GM23338 (cell line): ENCODE results near the gene C1QBP. TPM values are rescaled to one million over a fixed set of nuclear protein-coding genes. Genes with fewer than 3 reads are reported as not detected.
A peak's percentile ranks its signal among the peaks of the same experiment; 100 is the strongest.

Experiments used
- ATAC-seq: fragments of 200-7000 bp; cut with Tn5 transposase; 3 replicates; pipeline ENCODE4 v1.9.1; 2020
- DNase-seq: peaks from one replicate; pipeline ENCODE4 v3.0.0-alpha.2; 2015; ENCODE audit warnings: low spot score
- H2AFZ ChIP-seq: fragments of 200-600 bp; sonication (generic); 2 replicates; pipeline ENCODE4 v1.8.0; 2016; ENCODE audit warnings: antibody characterized with exemption, mild to moderate bottlenecking, moderate library complexity
- H3F3A ChIP-seq: fragments of 200-600 bp; sonication (generic); replicated peaks from 2 replicates; pipeline ENCODE4 v1.8.0; 2017; ENCODE audit warnings: antibody characterized with exemption, mixed run types, low read depth
- H3K27ac ChIP-seq: fragments of 200-600 bp; sonication (generic); 2 replicates; pipeline ENCODE4 v1.6.1; 2016; ENCODE audit warnings: low read depth
- H3K27me3 ChIP-seq: fragments of 200-600 bp; sonication (generic); 2 replicates; pipeline ENCODE4 v1.8.0; 2016; ENCODE audit warnings: mild to moderate bottlenecking, mixed run types, moderate library complexity; ENCODE audit not compliant: insufficient read depth
- H3K36me3 ChIP-seq: fragments of 200-600 bp; sonication (generic); 2 replicates; pipeline ENCODE4 v1.8.0; 2016; ENCODE audit warnings: mild to moderate bottlenecking; ENCODE audit not compliant: insufficient read depth
- H3K4me1 ChIP-seq: fragments of 200-600 bp; sonication (generic); 2 replicates; pipeline ENCODE4 v1.8.0; 2016; ENCODE audit warnings: mild to moderate bottlenecking, moderate library complexity; ENCODE audit not compliant: insufficient read depth
- H3K4me2 ChIP-seq: fragments of 200-600 bp; sonication (generic); 2 replicates; pipeline ENCODE4 v1.7.1; 2017; ENCODE audit warnings: mixed run types
- H3K4me3 ChIP-seq: fragments of 200-600 bp; sonication (generic); 2 replicates; pipeline ENCODE4 v1.6.1; 2016; ENCODE audit warnings: mixed run types
- H3K79me2 ChIP-seq: fragments of 200-600 bp; sonication (generic); replicated peaks from 2 replicates; pipeline ENCODE4 v1.8.0; 2017; ENCODE audit warnings: mild to moderate bottlenecking; ENCODE audit not compliant: insufficient read depth
- H3K9me2 ChIP-seq: fragments of 200-600 bp; sonication (generic); 2 replicates; pipeline ENCODE4 v1.8.0; 2017; ENCODE audit not compliant: insufficient read depth
- H4K20me1 ChIP-seq: fragments of 200-600 bp; sonication (generic); replicated peaks from 2 replicates; pipeline ENCODE4 v1.8.0; 2017; ENCODE audit warnings: mild to moderate bottlenecking; ENCODE audit not compliant: insufficient read depth
- H3K27ac Mint-ChIP-seq: 2 replicates; pipeline ENCODE4 v1.8.0; 2020; ENCODE audit warnings: inconsistent platforms, mild to moderate bottlenecking, moderate library complexity, mixed read lengths
- H3K27me3 Mint-ChIP-seq: 3 replicates; pipeline ENCODE4 v1.8.0; 2022; ENCODE audit warnings: low read depth, mild to moderate bottlenecking, moderate library complexity, mixed read lengths, inconsistent platforms; ENCODE audit not compliant: insufficient read depth, poor library complexity
- H3K36me3 Mint-ChIP-seq: 3 replicates; pipeline ENCODE4 v1.8.0; 2021; ENCODE audit warnings: low read depth, mild to moderate bottlenecking, inconsistent platforms, moderate library complexity, mixed read lengths
- H3K4me1 Mint-ChIP-seq: 3 replicates; pipeline ENCODE4 v1.8.0; 2020; ENCODE audit warnings: mild to moderate bottlenecking, inconsistent platforms, mixed read lengths
- H3K4me3 Mint-ChIP-seq: 3 replicates; pipeline ENCODE4 v1.8.0; 2021; ENCODE audit warnings: moderate library complexity, mild to moderate bottlenecking, inconsistent platforms, mixed read lengths
- H3K9me3 Mint-ChIP-seq: 3 replicates; pipeline ENCODE4 v1.8.0; 2020; ENCODE audit warnings: moderate library complexity, mild to moderate bottlenecking, inconsistent platforms, mixed read lengths
- CREB1 ChIP-seq: fragments of 250-450 bp; sonication (Bioruptor Pico); IDR thresholded peaks from 2 replicates; pipeline ENCODE4 v1.5.0; 2020; ENCODE audit warnings: low read depth, mild to moderate bottlenecking, moderate library complexity
- CTCF ChIP-seq, 2 experiments: fragments of 200-600 bp in 1 of 2; sonication (generic) in 1 of 2; conservative IDR thresholded peaks; 2 replicates each; pipeline versions ENCODE4 v1.5.1 to v1.6.1; 2016 to 2017; ENCODE audit warnings: antibody characterized with exemption in 2 of 2, low read depth in 2 of 2, mild to moderate bottlenecking in 2 of 2, moderate library complexity in 1 of 2
- EZH2 ChIP-seq: fragments of 200-600 bp; sonication (generic); IDR thresholded peaks from one replicate; pipeline ENCODE4 v1.8.0; 2017; ENCODE audit warnings: antibody characterized with exemption, mild to moderate bottlenecking, low read depth; ENCODE audit not compliant: unreplicated experiment
- EZH2phosphoT487 ChIP-seq: fragments of 200-600 bp; sonication (generic); IDR thresholded peaks from one replicate; pipeline ENCODE4 v1.8.1; 2018; ENCODE audit warnings: antibody characterized with exemption; ENCODE audit not compliant: unreplicated experiment
- JUNB ChIP-seq: IDR thresholded peaks from one replicate; pipeline ENCODE4 v1.6.1; 2016; ENCODE audit warnings: antibody characterized with exemption; ENCODE audit not compliant: unreplicated experiment
- NANOG ChIP-seq: IDR thresholded peaks from 2 replicates; pipeline ENCODE4 v1.6.1; 2016; ENCODE audit warnings: antibody characterized with exemption, borderline replicate concordance
- POLR2AphosphoS5 ChIP-seq: IDR thresholded peaks from 2 replicates; pipeline ENCODE4 v1.6.1; 2016; ENCODE audit warnings: antibody characterized with exemption, low read depth
- REST ChIP-seq: IDR thresholded peaks from one replicate; pipeline ENCODE4 v1.6.1; 2018; ENCODE audit warnings: antibody characterized with exemption; ENCODE audit not compliant: unreplicated experiment
- STAT1 ChIP-seq: IDR thresholded peaks from one replicate; pipeline ENCODE4 v1.6.1; 2016; ENCODE audit warnings: antibody characterized with exemption; ENCODE audit not compliant: unreplicated experiment
- ZNF114 ChIP-seq: fragments of 250-450 bp; sonication (Bioruptor Pico); IDR thresholded peaks from 2 replicates; pipeline ENCODE4 v1.5.0; 2020; ENCODE audit warnings: mild to moderate bottlenecking, moderate library complexity
- ZNF331 ChIP-seq: fragments of 250-450 bp; sonication (Bioruptor Pico); IDR thresholded peaks from 2 replicates; pipeline ENCODE4 v1.5.0; 2020; ENCODE audit warnings: low read depth, mild to moderate bottlenecking, moderate library complexity
- polyA plus RNA-seq: library from polyadenylated mRNA; unstranded; fragments of >200 nt; fragmentation: Nextera tagmentation; extraction: Ambion mirVana; gene quantifications from 2 replicates; pipeline ENCODE4 v1.2.1, GENCODE V29; 2016
- total RNA-seq: library from RNA; depleted of rRNA; stranded (reverse); fragments of >200 nt; shearing (Covaris generic); gene quantifications from 2 replicates; pipeline ENCODE4 v1.2.3, GENCODE V29; 2014
- TF ChIP-seq, protein P1 (sequence below): fragments of 250-450 bp; sonication (Bioruptor Pico); IDR thresholded peaks from 2 replicates; pipeline ENCODE4 v1.5.0; 2020; ENCODE audit warnings: mild to moderate bottlenecking, moderate library complexity
- TF ChIP-seq, protein P2 (sequence below): IDR thresholded peaks from 2 replicates; pipeline ENCODE4 v1.6.1; 2016; ENCODE audit warnings: antibody characterized with exemption

The C1QBP gene
- total and polyA plus RNA-seq, 2 experiments from 2014 or later, result 478 to 704 TPM

- Histone ChIP-seq H3F3A (no peaks in the 10 kb centered on the region), H3K4me3 (no peak overlapping the region), H3K27me3 (no peaks in the 10 kb centered on the region), H4K20me1 (peaks cover 30% of the 10 kb centered on the region), H2AFZ (no peak overlapping the region), H3K27ac (no peak overlapping the region), H3K79me2 (peaks cover 79% of the 10 kb centered on the region), H3K4me1 (no peaks in the 10 kb centered on the region), H3K4me2 (no peak overlapping the region), H3K9me2 (no peaks in the 10 kb centered on the region), H3K36me3 (peaks cover 74% of the 10 kb centered on the region)
- Mint-ChIP-seq H3K27me3 (peaks cover 4% of the 10 kb centered on the region), H3K9me3 (no peaks in the 10 kb centered on the region), H3K36me3 (peaks cover 58% of the 10 kb centered on the region), H3K4me3 (no peak overlapping the region), H3K27ac (peak overlapping the region; percentile 43; the same call in 1 of the 2 replicates), H3K4me1 (no peaks in the 10 kb centered on the region)
- no peak for DNase-seq
- ATAC-seq, result no peak
- TF ChIP-seq ZNF114 (no peak), ZNF331 (CRISPR knock-in tag) (no peak), CTCF (conservative IDR thresholded peaks at IDR 0.05; ENCODE audit: low read depth in 2 of 2) (no peak), POLR2AphosphoS5 (no peak), JUNB (no peak), CREB1 (CRISPR knock-in tag) (no peak), NANOG (no peak), EZH2phosphoT487 (no peak), STAT1 (no peak), EZH2 (no peak), REST (no peak)
- TF ChIP-seq, protein P1, sequence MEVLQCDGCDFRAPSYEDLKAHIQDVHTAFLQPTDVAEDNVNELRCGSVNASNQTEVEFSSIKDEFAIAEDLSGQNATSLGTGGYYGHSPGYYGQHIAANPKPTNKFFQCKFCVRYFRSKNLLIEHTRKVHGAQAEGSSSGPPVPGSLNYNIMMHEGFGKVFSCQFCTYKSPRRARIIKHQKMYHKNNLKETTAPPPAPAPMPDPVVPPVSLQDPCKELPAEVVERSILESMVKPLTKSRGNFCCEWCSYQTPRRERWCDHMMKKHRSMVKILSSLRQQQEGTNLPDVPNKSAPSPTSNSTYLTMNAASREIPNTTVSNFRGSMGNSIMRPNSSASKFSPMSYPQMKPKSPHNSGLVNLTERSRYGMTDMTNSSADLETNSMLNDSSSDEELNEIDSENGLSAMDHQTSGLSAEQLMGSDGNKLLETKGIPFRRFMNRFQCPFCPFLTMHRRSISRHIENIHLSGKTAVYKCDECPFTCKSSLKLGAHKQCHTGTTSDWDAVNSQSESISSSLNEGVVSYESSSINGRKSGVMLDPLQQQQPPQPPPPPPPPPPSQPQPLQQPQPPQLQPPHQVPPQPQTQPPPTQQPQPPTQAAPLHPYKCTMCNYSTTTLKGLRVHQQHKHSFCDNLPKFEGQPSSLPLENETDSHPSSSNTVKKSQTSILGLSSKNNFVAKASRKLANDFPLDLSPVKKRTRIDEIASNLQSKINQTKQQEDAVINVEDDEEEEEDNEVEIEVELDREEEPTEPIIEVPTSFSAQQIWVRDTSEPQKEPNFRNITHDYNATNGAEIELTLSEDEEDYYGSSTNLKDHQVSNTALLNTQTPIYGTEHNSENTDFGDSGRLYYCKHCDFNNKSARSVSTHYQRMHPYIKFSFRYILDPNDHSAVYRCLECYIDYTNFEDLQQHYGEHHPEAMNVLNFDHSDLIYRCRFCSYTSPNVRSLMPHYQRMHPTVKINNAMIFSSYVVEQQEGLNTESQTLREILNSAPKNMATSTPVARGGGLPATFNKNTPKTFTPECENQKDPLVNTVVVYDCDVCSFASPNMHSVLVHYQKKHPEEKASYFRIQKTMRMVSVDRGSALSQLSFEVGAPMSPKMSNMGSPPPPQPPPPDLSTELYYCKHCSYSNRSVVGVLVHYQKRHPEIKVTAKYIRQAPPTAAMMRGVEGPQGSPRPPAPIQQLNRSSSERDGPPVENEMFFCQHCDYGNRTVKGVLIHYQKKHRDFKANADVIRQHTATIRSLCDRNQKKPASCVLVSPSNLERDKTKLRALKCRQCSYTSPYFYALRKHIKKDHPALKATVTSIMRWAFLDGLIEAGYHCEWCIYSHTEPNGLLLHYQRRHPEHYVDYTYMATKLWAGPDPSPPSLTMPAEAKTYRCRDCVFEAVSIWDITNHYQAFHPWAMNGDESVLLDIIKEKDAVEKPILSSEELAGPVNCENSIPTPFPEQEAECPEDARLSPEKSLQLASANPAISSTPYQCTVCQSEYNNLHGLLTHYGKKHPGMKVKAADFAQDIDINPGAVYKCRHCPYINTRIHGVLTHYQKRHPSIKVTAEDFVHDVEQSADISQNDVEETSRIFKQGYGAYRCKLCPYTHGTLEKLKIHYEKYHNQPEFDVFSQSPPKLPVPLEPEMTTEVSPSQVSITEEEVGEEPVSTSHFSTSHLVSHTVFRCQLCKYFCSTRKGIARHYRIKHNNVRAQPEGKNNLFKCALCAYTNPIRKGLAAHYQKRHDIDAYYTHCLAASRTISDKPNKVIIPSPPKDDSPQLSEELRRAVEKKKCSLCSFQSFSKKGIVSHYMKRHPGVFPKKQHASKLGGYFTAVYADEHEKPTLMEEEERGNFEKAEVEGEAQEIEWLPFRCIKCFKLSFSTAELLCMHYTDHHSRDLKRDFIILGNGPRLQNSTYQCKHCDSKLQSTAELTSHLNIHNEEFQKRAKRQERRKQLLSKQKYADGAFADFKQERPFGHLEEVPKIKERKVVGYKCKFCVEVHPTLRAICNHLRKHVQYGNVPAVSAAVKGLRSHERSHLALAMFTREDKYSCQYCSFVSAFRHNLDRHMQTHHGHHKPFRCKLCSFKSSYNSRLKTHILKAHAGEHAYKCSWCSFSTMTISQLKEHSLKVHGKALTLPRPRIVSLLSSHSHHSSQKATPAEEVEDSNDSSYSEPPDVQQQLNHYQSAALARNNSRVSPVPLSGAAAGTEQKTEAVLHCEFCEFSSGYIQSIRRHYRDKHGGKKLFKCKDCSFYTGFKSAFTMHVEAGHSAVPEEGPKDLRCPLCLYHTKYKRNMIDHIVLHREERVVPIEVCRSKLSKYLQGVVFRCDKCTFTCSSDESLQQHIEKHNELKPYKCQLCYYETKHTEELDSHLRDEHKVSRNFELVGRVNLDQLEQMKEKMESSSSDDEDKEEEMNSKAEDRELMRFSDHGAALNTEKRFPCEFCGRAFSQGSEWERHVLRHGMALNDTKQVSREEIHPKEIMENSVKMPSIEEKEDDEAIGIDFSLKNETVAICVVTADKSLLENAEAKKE, result no peak
- TF ChIP-seq, protein P2, sequence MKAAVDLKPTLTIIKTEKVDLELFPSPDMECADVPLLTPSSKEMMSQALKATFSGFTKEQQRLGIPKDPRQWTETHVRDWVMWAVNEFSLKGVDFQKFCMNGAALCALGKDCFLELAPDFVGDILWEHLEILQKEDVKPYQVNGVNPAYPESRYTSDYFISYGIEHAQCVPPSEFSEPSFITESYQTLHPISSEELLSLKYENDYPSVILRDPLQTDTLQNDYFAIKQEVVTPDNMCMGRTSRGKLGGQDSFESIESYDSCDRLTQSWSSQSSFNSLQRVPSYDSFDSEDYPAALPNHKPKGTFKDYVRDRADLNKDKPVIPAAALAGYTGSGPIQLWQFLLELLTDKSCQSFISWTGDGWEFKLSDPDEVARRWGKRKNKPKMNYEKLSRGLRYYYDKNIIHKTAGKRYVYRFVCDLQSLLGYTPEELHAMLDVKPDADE, result no peak
Observed at GRCh38 chr17:5413682-5414081, 25.3 kb downstream of the C1QBP start.
